ENCODE results near the gene PNPLA5.

The PNPLA5 gene

GRCh38 chr22:43901976-43902643 is 10.3 kb upstream of the PNPLA5 start:
- no peak for DNase-seq

GRCh38 chr22:43900206-43900605 is 8.4 kb upstream of the PNPLA5 start:
- no peak for DNase-seq

DNA sequence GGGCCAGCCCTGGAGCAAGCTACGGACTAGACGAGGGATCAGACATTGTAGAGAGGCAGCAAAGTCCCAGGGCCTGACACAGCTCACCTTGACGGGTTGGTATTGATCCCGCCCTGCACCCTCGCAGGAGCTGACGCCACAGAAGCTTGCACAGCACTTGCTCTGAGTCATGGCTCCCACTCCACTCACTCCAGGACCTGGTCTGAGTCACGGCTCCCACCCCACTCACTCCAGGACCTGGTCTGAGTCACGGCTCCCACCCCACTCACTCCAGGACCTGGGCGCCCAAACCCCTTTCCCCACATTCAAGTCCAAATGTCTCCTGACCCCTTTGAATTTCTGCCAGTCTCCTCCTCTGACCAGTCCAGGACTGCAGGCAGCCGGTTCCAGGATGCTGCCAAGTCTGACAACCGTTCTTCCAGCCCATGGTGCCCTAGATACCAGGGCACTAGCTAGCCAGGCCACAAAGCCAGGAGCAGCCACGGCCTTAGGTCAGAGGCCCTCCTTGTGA is 6.0 kb upstream of the PNPLA5 start:
- no peak for DNase-seq

GRCh38 chr22:43895986-43896645 is 4.3 kb upstream of the PNPLA5 start:
- DNase-seq, result no peak

GRCh38 chr22:43894122-43894521 is 2.3 kb upstream of the PNPLA5 start:
- no peak for DNase-seq

GRCh38 chr22:43893266-43893665 is 1.5 kb upstream of the PNPLA5 start:
- no peak for DNase-seq

GRCh38 chr22:43892183-43892894 is 526 bp upstream of the PNPLA5 start:
- DNase-seq, result no peak

DNA sequence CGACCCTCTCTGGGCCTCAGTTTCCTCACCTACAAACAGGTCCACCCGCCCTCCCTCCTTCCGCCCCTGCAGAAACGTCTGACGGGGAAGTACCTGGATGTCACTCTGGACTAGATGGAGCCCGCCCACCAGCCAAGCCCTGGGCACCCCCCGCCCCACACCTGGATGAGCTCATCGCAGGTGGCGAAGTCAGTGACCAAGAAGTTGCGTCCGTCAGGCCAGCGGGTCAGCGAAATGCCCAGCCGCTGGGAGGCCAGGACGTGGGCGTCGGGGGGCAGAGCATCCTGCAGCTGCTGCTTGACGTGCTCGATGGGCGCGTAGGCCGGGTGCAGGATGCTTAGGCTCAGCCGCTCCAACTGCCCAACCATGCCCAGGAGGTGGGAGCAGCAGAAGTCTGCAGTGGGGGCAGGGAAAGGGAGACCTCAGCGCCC is 897 bp downstream of the PNPLA5 start:
- DNase-seq, result no peak

DNA sequence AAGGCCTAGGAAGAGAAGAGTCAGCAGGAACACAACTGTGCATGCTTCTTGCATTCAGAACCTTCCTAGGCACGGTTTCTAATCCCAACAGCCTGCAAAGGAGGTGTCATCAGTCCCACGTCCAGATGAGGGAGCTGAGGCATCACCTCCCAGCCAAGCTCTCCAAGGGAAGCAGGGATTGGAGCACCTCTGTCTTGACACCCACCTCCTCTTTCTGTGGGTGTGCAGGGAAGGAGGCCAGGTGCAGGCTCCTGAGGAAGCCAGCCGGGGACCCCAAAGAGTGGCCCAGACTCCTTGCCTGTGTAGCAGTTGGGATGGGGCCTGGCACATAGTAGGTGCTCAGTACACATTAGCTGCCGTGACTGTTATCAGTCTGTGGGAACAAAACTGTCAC is 2.0 kb downstream of the PNPLA5 start:
- no peak for DNase-seq

- DNase-seq, result peak; percentile 36
These were observed 2.5 kb downstream of the PNPLA5 start for GRCh38 chr22:43889201-43889859.

GRCh38 chr22:43888740-43889139 is 3.1 kb downstream of the PNPLA5 start:
- peak; percentile 1 for DNase-seq

DNA sequence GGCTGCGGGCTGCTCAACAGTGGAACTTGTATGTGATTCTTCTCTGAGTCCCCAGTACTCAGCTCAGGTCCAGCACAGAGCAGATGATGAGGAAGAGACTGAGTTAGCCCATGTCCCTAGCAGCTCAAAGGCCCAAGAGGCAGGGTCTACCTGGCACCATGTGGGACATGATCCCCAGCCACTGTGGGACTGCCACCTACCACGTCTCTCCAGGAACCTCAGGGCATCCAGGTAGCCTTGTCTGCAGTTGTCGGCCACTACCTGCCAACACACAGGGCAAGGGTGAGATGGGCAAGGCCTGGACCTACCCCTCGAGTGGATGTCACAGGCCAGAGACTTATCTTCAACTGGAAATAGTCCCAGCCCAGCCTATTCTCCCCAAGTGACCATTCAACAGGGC is 4.4 kb downstream of the PNPLA5 start:
- DNase-seq, result peak; percentile 57

GRCh38 chr22:43886231-43886630 is 5.6 kb downstream of the PNPLA5 start:
- peak; percentile 57 for DNase-seq

- DNase-seq, result no peak
These were observed 6.0 kb downstream of the PNPLA5 start for GRCh38 chr22:43885786-43886185.

GRCh38 chr22:43885319-43885671 is 6.5 kb downstream of the PNPLA5 start:
- DNase-seq, result peak; percentile 14

- DNase-seq, result peak; percentile 78
These were observed 7.1 kb downstream of the PNPLA5 start for GRCh38 chr22:43884600-43885318.

- no peak for DNase-seq
These were observed 7.9 kb downstream of the PNPLA5 start for GRCh38 chr22:43883719-43884415.

GRCh38 chr22:43883012-43883661 is 8.7 kb downstream of the PNPLA5 start:
- DNase-seq, result peak; percentile 73

DNA sequence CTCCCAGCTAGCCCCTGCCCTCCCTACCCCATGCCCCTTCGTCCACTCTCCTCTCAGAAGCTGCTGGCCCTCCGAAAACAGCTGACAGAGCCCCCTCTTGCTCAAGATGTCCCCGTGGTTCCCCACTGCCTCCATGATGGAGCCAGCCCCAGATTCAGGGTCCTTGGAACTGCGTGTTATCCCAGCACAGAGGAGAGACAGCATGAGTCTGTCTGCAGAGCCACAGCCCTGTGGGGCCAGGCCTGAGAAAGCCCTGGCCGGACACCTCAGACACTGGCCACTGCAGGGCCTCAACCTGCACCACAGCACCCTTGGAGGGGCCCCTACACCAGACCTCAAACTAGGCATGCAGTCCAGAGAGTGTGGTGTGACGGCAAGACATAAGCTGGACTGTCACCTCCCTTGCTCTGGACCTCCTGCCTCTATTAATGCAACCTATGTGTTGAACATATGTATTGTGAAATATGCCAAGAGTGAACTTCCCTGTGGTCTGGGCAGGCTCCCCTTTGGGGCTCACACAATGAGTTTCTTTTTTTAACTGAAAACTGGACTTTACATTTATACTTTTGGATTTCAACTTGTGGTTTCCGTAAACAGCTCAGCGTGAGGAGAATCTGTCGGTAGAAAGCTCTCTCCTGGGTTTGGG is 9.6 kb downstream of the PNPLA5 start:
- peak; percentile 48 for DNase-seq

GRCh38 chr22:43881091-43882061 is 10.4 kb downstream of the PNPLA5 start:
- DNase-seq, result peak; percentile 60
